OCI-LY7 (cell line): Measurements from ENCODE around the gene RASGRP1. TPM values are rescaled to one million over a fixed set of nuclear protein-coding genes. Genes with fewer than 3 reads are reported as not detected.

Experiments used
- BruUV-seq: library from RNA; stranded (reverse); fragments of 400-500 nt; replicated peaks from 2 replicates; lab custom pipeline; 2021; lab: Mats Ljungman, UMichigan
- CTCF ChIA-PET: fragments of 300-600 bp; sonication (Branson Sonifier 250); formaldehyde crosslinking; loops from one replicate; lab custom pipeline; 2022; ENCODE audit warnings: antibody characterized with exemption; ENCODE audit not compliant: unreplicated experiment; lab: Charles Lee
- POLR2A ChIA-PET: fragments of 300-600 bp; sonication (Branson Sonifier 250); formaldehyde crosslinking; loops from one replicate; lab custom pipeline; 2022; ENCODE audit warnings: antibody characterized with exemption; lab: Charles Lee
- DNase-seq: peaks from one replicate; pipeline ENCODE4 v3.0.0-alpha.2; 2015; ENCODE audit warnings: low spot score
- H2AFZ ChIP-seq: fragments of 200-600 bp; sonication (generic), shearing (Covaris generic); 2 replicates; pipeline ENCODE4 v1.6.1; 2014; ENCODE audit warnings: mild to moderate bottlenecking, antibody characterized with exemption, low read length, moderate library complexity
- H3K27ac ChIP-seq: fragments of 200-600 bp; sonication (generic); 2 replicates; pipeline ENCODE4 v1.5.1; 2014; ENCODE audit warnings: mixed run types, low read depth, mild to moderate bottlenecking, moderate library complexity, low read length, inconsistent platforms; ENCODE audit not compliant: poor library complexity, severe bottlenecking
- H3K36me3 ChIP-seq: fragments of 200-600 bp; sonication (generic); 2 replicates; pipeline ENCODE4 v1.6.1; 2014; ENCODE audit warnings: mild to moderate bottlenecking, antibody characterized with exemption, low read length, moderate library complexity, mixed read lengths; ENCODE audit not compliant: insufficient read depth
- H3K4me1 ChIP-seq: fragments of 200-600 bp; sonication (generic); 2 replicates; pipeline ENCODE4 v1.5.1; 2014; ENCODE audit warnings: mild to moderate bottlenecking, low read length; ENCODE audit not compliant: insufficient read depth, poor library complexity, severe bottlenecking
- H3K4me2 ChIP-seq: fragments of 200-600 bp; sonication (generic); 2 replicates; pipeline ENCODE4 v1.6.1; 2014; ENCODE audit warnings: mild to moderate bottlenecking, low read length
- H3K4me3 ChIP-seq: fragments of 200-600 bp; sonication (generic); 2 replicates; pipeline ENCODE4 v1.5.1; 2014; ENCODE audit warnings: mild to moderate bottlenecking, low read depth, low read length; ENCODE audit not compliant: poor library complexity, severe bottlenecking
- H3K79me2 ChIP-seq: fragments of 200-600 bp; sonication (generic); 2 replicates; pipeline ENCODE4 v1.6.1; 2016; ENCODE audit warnings: low read depth, mild to moderate bottlenecking, low read length, moderate library complexity, mixed read lengths; ENCODE audit not compliant: insufficient read depth
- H3K9me2 ChIP-seq: fragments of 200-600 bp; sonication (generic); 2 replicates; pipeline ENCODE4 v1.6.1; 2016; ENCODE audit warnings: mild to moderate bottlenecking, low read length, mixed read lengths; ENCODE audit not compliant: insufficient read depth
- H3K9me3 ChIP-seq: fragments of 200-600 bp; sonication (generic); 2 replicates; pipeline ENCODE4 v1.6.1; 2014; ENCODE audit warnings: mild to moderate bottlenecking, mixed run types, low read length, mixed read lengths
- H4K20me1 ChIP-seq: fragments of 200-600 bp; sonication (generic); 2 replicates; pipeline ENCODE4 v1.6.1; 2014; ENCODE audit warnings: mild to moderate bottlenecking, antibody characterized with exemption, low read length, moderate library complexity, mixed read lengths; ENCODE audit not compliant: insufficient read depth
- CTCF ChIP-seq: fragments of 200-600 bp; sonication (generic); conservative IDR thresholded peaks from 2 replicates; pipeline ENCODE4 v1.5.1; 2014; ENCODE audit warnings: mild to moderate bottlenecking, antibody characterized with exemption, low read length, moderate library complexity, mixed read lengths
- EZH2phosphoT487 ChIP-seq: fragments of 200-600 bp; sonication (generic); IDR thresholded peaks from 2 replicates; pipeline ENCODE4 v1.6.1; 2018; ENCODE audit warnings: low read depth, borderline replicate concordance, mild to moderate bottlenecking, mixed run types, antibody characterized with exemption, low read length, moderate library complexity, mixed read lengths
- intact Hi-C: fragments of 100-400 bp; cut with micrococcal nuclease; formaldehyde crosslinking; loops from one replicate; pipeline ENCODE4 v1.10.0; 2022; ENCODE audit not compliant: unreplicated experiment
- total RNA-seq, 2 experiments: library from RNA; depleted of rRNA in 1 of 2; stranded (reverse); fragments of >200 nt in 1 of 2; shearing (Covaris generic) in 1 of 2; gene quantifications; 2 replicates each; pipeline ENCODE4 v1.2.3, GENCODE V29; 2014 to 2022

Gene RASGRP1
- total RNA-seq, 2 experiments from 2014 or later, result 6.1 to 17.2 TPM

- intact Hi-C loops, result no loop called here
- Histone ChIP-seq H3K79me2 (no peaks in the 10 kb centered on the region), H4K20me1 (no peaks in the 10 kb centered on the region), H3K4me3 (no peak overlapping the region), H3K27ac (no peak overlapping the region), H3K9me2 (no peaks in the 10 kb centered on the region), H3K36me3 (no peaks in the 10 kb centered on the region), H3K9me3 (no peaks in the 10 kb centered on the region), H3K4me1 (peaks cover 10% of the 10 kb centered on the region), H3K4me2 (no peak overlapping the region), H2AFZ (no peak overlapping the region)
- no peak for TF ChIP-seq EZH2phosphoT487
- TF ChIP-seq CTCF, result no peak
- POLR2A ChIA-PET, result interaction anchor here (0.5 to 0.7 kb wide), 2 partner anchors 28 to 1673 kb away, joined by 3 read pairs; no protein-coding TSS in a partner anchor
- CTCF ChIA-PET, result no interaction called here
- DNase-seq, result peak; percentile 27
- no TSS peak for BruUV-seq
Measured at GRCh38 chr15:38598749-38599148, 34.1 kb upstream of the RASGRP1 start.

- Histone ChIP-seq H3K79me2 (no peaks in the 10 kb centered on the region), H4K20me1 (no peaks in the 10 kb centered on the region), H3K9me2 (no peaks in the 10 kb centered on the region), H3K36me3 (no peaks in the 10 kb centered on the region), H3K4me1 (peaks cover 4% of the 10 kb centered on the region), H2AFZ (no peak overlapping the region), H3K4me2 (no peak overlapping the region), H3K27ac (no peak overlapping the region), H3K9me3 (no peaks in the 10 kb centered on the region), H3K4me3 (no peak overlapping the region)
- BruUV-seq, result no TSS peak
- no peak for TF ChIP-seq EZH2phosphoT487
- no peak for TF ChIP-seq CTCF
- POLR2A ChIA-PET, result interaction anchor here (1.2 kb wide), 1 partner anchor 11 kb away, joined by 3 read pairs; no protein-coding TSS in a partner anchor
- DNase-seq, result no peak
- CTCF ChIA-PET, result no interaction called here
- intact Hi-C loops, result no loop called here
Measured at GRCh38 chr15:38597219-38597800, 32.7 kb upstream of the RASGRP1 start.

GRCh38 chr15:38593524-38593923 is 28.9 kb upstream of the RASGRP1 start:
- no peak overlapping the region for H2AFZ ChIP-seq
- no peak for DNase-seq
- CTCF ChIA-PET, result no interaction called here
- TF ChIP-seq CTCF (no peak), EZH2phosphoT487 (no peak)
- H3K79me2 ChIP-seq, result no peaks in the 10 kb centered on the region
- no peak overlapping the region for H3K4me3 ChIP-seq
- H3K4me1 ChIP-seq, result peaks cover under 1% of the 10 kb centered on the region
- no peak overlapping the region for H3K27ac ChIP-seq
- intact Hi-C loops, result no loop called here
- POLR2A ChIA-PET, result no interaction called here
- no TSS peak for BruUV-seq
- no peak overlapping the region for H3K4me2 ChIP-seq
- no peaks in the 10 kb centered on the region for H3K9me2 ChIP-seq
- H3K9me3 ChIP-seq, result no peaks in the 10 kb centered on the region
- no peaks in the 10 kb centered on the region for H3K36me3 ChIP-seq
- H4K20me1 ChIP-seq, result no peaks in the 10 kb centered on the region
